Measurements from ENCODE around the gene BPIFB2.
"Not testable (repeated sequence)": the region's sequence is repeated elsewhere in the genome, so short reads cannot be mapped to it uniquely, and the experiment has no call there.

BPIFB2 gene

GRCh38 chr20:33042430-33042829, 34.9 kb downstream of the BPIFB2 start:
- DNase-seq (ENCODE audit: low read depth) = no peak

GRCh38 chr20:33042983-33043730, 35.7 kb downstream of the BPIFB2 start:
- DNase-seq (ENCODE audit: low read depth) = no peak

DNA sequence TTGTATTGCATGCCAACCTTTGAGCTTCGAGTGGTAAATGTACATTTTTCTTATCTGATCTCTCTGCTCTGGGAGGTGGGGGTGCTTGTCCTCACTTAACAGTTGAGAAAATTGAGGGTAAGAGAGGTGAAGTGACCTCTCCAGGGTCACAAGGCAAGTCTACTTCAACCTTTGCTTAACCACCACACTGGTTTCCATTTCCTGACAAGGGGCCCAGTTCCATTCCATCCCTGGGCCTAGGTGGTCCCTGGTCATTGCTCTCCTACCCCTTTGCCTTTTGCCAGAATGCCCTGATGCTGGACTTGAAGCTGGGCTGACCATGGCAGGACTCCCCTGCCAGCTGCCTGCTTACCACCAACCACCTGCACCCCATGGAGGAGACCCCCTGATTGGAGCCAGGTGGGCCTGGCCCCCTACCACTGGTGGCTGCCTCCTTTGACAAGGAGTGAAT, 36.3 kb downstream of the BPIFB2 start:
- no peak for DNase-seq (ENCODE audit: low read depth)

- not testable (repeated sequence) for DNase-seq (ENCODE audit: low read depth)
Observed at GRCh38 chr20:33045129-33045721, 37.7 kb downstream of the BPIFB2 start.

DNA sequence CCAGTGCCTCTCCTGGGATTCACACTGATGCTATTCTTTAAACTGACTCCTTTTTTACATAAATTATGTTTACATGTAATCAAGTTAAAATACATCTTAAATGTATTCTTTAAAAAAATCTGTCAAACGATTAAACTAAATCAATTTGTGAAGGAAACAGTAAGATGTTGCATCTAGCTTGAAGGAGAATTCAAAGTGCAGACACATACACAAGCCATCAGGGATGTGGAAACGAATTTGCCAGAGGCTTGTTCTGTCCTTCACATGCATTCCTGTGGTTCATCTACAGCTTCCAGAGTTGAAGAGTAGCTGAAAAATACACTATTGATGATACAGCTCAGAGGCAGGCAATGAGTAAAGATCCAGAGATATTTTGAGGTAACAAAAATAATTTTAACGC, 38.9 kb downstream of the BPIFB2 start:
- no peak for DNase-seq (ENCODE audit: low read depth)

DNA sequence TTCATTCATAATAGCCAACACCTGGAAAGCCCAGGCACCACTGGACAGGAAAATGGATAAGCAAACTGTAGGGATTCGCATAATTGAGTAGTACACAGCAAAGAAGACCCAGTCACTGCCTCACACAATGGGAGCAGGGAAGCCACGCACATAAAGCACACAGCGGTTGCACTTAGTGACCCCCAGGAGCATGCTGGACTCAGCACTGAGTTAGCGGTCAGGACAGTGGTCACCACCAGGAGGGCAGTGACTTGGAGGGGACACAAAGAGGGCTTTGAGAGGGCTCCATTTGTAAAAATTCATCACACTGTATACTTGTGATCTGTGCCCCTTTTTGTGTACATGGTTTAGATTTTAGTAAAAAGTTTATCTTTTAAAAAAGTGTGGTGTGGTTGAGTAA, 43.8 kb downstream of the BPIFB2 start:
- no peak for DNase-seq (ENCODE audit: low read depth)

- no peak for DNase-seq (ENCODE audit: low read depth)
Observed at GRCh38 chr20:33053291-33054106, 46.0 kb downstream of the BPIFB2 start, which contains the start of gene BPIFB3. BPIFB3 (plus strand) TSS chr20:33053903; CDS start chr20:33055436, 1,533 bp downstream.

DNA sequence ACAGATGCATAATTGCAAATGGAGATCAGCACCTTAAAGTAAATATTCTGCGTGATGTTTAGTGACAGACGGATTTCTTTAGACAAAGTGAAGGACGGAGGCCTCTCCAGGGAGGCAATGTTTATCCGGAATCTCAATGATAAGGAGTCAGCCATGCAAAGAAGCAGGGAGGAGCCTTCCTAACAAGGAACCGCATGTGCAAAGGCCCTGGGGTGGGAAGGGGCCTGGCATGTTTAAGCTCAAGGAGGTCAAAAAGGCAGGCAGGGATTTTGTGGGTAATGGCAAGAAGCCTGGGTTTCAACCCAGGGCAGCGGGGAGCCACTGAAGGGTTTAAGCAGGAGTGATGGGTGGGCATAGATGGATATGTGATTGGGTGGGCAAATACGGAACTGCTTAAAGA, 46.9 kb downstream of the BPIFB2 start:
- no peak for DNase-seq (ENCODE audit: low read depth)

GRCh38 chr20:33054791-33055190, 47.3 kb downstream of the BPIFB2 start:
- DNase-seq (ENCODE audit: low read depth) = no peak

DNA sequence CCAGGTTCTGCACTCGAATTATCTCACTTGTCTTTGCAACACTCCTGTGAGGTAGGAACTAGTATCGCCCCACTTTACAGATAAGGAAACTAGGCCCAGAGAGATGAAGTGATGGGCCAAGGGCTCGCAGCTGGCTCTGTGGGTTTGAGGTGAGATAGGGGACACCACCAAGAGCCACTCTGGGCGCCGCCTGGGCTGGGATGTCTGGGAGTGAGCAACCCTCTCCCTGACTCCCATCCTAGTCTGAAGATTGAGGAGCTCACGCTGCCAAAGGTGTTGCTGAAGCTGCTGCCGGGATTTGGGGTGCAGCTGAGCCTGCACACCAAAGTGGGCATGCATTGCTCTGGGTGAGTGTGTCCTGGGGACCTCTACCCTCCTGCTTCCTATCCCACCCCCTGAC, 51.6 kb downstream of the BPIFB2 start:
- DNase-seq (ENCODE audit: low read depth) = no peak

GRCh38 chr20:33059741-33060390, 52.4 kb downstream of the BPIFB2 start:
- no peak for DNase-seq (ENCODE audit: low read depth)

- no peak for DNase-seq (ENCODE audit: low read depth)
Observed at GRCh38 chr20:33061658-33062028, 54.1 kb downstream of the BPIFB2 start.

GRCh38 chr20:33062105-33062824, 54.8 kb downstream of the BPIFB2 start:
- no peak for DNase-seq (ENCODE audit: low read depth)

GRCh38 chr20:33062825-33063149, 55.3 kb downstream of the BPIFB2 start:
- no peak for DNase-seq (ENCODE audit: low read depth)

DNA sequence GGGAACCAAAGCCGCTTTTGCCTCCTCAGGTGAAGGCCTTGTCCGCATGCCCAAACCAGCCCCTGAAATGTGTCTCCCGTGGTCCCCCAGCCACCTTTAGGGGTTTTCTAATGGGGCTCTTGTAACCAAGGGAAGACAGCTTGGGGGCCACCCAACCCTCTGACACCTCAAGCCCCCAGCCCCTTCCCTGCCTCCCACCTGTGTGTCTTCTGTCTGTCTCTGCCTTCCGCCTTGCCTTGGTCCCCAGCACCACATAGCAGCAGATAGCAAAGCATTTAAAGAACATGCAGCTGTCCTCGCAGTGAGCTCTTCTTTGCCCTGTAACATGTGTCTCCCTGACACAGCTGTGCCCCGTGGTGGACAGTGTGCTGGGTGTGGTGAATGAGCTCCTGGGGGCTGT, 55.8 kb downstream of the BPIFB2 start:
- no peak for DNase-seq (ENCODE audit: low read depth)

GRCh38 chr20:33064572-33065287, 57.2 kb downstream of the BPIFB2 start:
- DNase-seq (ENCODE audit: low read depth) = no peak

- DNase-seq (ENCODE audit: low read depth) = no peak
Observed at GRCh38 chr20:33065785-33066184, 58.3 kb downstream of the BPIFB2 start.

- no peak for DNase-seq (ENCODE audit: low read depth)
Observed at GRCh38 chr20:33067806-33068205, 60.3 kb downstream of the BPIFB2 start.

- no peak for DNase-seq (ENCODE audit: low read depth)
Observed at GRCh38 chr20:33068251-33068939, 60.9 kb downstream of the BPIFB2 start.

DNA sequence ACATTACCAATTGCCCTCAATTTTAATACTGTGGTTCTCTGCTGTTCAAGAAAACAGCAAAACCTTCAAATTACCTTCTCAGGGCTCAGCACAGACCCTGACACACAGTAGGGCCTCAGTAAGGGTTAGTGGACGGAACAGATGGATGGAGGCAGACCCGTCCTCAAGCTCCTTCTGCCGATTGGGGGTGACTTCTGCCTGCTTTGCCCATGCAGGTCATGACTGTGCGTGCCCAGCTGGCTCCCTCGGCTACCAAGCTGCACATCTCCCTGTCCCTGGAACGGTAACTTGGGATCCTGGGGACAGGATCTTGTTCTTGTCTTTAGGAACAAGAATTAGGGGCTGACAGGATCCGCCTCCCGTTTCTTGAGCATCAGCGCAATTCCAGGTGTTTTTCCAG, 62.2 kb downstream of the BPIFB2 start:
- DNase-seq (ENCODE audit: low read depth) = no peak

Measured in stimulated activated CD8-positive, alpha-beta memory T cell treated with anti-CD3 and anti-CD28 coated beads, Interleukin-15, amount 100 ng/mL, for 24 hours (primary cell).